ENCODE results near the gene PLEKHM1.

Gene PLEKHM1

DNA sequence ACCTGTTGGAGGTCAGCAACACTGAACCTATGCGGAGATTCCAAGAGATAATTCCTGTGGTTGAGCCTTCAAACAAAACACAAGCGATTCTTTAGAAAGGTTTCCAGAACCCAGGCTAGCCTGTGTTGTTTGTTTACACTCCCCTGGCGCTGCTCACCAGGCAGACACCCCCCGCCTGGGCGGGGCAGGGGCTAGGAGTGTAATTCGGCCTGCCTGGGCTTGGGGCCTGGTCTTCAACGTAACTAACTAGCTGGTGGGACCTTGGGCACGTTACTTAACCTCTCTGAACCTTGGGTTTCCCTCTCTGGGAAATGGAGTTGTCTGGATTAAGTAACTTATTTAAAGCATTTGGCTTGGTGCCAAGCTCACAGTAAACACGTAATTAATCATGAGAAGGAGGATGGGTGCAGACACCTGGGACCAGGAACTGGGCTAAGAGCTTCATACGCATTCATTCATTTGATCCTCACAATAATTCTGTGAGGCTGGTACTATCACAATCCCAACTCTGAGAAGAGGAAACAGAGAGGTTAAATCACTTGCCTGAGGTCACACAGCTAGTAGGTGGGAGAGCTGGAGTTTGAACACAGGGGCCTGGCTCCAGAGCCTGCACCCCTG, 50.3 kb downstream of the PLEKHM1 start:
- DNase-seq: no peak

DNA sequence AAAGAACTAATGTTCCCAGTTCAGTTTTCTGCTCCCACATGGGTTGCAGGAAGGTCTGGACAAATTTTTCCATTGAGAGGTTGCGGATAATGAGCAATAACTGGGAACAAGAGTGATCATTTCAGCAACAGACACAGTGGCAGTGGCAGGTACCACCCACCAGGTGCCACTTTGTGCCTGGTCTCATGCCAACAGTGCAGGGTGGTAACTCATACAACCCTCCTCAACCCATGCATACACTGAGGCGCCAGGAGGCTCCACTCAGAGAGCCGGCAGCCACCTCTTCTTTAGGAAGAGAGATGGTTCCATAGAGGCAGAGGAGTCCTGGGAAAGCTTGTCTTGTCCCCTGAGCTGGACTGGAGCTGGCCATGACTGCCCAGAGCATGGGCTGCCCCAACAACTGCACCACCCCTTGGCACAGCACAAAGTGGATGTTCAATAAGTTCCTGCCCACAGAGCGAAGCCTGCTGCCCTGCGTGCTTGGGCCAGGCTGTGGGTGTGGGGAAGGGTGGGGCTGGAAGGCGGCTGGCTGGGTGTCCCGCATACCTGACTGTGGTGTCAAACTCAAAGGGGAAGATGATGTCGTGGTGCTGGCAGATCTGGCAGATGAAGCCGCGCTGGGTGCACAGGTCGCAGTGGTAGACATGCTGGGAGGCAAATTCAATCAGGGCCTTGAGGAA, 51.5 kb downstream of the PLEKHM1 start:
- DNase-seq: peak in 1 of 2 donors; percentile 10

DNA sequence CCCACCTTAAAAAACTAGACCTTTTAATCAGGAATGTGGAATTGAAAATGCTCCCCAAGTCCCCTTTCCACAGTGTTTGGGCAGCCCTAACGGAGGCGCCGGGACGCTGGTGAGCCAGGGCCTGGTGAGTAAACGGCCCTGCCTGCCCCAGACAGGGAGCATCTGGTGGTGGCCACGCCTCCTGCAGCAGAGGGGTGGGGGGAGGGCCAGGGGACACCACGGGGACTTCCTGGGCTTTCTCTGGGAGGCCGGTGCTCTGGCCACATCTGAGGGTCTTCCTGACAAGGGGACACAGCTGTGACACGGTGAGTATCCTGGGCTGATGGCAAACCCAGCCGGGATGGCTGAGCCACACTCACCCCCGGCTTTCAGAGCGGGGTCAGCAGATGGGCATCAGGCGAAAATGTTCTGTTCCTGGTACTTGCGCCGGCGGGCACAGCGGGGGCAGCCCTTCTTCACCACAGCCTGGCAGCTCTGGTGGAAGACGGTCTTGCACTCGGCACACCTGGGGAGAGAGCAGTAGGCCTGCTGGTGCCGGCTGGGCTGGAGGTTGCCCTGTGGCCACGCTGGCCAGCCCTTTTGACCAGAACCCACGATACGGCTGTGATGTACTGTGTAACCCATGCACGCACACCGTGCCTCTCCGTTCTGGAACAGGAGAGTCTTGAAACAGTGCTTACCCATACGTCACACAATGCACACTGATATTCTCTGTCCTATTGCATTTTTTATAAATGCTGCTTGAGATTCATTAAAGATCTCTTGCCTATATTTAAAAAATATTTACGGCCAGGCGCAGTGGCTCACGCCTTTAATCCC, 52.8 kb downstream of the PLEKHM1 start:
- DNase-seq: no peak

DNA sequence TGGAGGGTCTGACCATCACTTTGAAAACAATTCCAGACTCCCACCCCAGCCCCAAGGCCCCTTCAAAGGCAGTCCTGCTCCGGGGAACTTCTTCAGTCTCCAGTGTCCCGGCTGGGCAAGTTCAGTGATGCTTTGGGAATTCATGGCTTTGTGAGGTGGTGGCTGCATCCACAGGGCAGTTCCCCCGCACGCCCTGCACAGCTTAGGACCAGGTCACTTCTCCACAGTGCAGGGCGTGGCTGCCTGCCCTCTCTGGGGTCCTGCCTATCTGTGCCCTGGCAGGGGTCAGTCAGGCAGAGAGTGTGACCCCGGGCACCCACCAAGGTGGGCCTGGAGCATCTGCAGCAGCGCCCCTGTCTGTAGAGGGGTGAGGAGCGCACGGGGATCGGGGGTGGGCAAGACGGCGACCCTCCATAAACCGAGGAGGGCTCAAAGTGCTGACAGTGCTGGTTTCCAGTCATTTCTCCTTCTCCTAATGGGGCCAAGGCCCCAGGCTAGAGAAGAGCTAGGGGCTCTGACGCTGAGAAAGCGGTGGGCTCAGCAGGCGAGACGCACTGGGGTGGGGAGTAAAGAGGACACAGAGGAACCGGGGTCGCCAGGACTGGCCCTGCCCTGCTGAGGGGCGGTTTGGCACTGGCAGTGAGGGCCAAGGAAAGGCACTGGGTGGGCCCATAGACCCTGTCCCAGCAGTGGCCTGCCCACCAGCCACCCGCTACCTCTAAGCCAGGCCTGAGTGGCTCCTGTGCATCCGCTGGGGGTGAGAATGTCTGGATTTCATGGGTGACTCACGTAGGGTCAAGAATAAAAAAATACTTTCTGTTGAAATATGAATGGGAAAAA, 53.7 kb downstream of the PLEKHM1 start:
- no peak for DNase-seq

DNA sequence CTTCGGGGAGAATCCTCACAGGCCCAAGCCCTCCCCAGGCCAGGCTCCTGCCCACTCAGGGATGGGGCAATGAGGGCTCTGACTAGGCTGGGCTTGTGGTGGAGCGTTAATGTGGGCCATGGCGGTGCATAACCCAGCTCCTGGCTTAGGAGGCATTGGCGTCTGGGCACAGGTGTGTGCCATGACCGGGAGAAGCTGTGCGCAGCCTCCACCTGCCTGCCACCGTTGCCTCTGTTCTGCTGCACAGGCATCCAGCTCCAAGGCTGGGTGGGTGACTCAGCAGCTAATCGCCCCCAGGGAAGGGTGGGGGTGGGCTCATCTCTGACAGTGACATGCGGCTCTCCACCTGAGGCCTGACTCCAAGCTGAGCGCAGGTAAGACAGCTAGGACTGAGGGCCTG, 54.4 kb downstream of the PLEKHM1 start:
- no peak for DNase-seq

DNA sequence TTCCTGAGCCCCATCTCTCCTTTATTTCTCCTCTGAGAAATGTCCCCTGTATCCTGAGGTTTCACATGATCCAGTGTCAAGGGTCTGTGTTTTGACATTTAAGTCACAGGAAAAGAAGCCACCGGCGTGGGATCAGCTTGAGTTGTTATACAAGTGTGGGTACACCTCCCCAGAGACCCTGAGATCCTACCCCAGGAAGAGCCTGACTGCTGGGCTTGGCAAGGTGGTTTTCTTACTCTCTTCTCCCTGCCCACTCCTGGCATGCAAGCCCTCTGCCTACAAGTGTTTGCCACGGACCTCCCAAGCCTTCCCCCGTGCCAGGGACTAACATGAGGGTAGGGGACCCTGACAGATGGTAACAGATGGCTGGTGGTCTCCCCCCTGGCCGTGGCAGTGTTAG, 55.0 kb downstream of the PLEKHM1 start:
- no peak for DNase-seq

DNA sequence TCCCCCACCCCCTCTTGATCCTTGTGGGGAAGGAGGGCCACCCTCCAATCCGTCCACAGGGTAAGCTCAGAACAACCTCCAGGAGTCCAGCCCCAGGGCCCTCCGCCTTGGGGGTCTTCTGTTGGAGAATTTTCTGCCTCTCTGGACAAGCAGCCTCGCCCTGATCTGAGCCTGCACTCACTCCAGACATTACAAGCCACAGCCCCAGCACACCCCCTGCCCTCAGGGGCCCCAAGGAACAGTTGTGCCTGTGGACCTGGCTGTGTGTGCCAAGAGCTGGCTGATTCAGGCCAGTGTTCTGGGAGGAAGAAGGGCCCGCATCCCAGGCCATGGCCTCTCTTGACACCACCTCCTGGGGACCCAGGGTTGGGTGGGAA, 57.4 kb downstream of the PLEKHM1 start:
- DNase-seq: no peak

DNA sequence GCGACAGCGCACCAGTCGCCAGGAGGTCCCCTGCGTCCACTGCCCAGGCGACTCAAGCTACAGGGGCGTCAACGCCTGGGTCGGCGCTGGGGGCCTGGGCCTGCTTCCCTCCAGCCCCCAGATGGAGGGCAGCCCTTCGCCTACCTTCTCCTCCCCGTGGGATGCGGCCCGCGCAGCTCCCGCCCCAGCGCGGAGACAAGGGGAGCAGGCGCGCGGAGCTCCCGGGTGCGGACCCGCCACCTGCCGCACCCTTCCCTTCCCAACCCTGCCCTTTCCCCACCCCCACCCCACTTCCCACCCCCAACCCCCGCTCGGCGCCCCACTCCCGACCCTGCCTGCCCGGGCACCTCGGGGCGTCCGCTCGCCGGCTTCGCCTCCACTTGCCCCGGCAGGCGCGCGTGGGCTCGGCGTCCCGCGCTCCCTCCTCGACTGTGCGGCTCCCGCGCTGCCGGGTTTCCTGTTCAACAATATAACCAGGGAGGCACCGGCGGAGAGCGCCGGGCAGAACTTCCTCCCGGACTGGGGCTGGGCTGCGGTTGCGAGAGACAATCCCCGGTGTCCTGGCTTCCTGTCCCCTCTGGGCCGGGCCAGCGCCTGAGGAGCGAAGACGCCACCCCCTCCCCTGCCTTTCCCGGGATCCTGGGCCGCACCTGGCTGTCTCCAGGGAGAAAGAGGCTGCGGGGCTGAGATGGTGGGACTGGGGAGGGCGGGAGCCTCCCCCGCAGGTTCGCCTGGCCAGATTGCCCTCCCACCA, 57.9 kb downstream of the PLEKHM1 start, which contains the start of gene ARHGAP27:
Gene ARHGAP27, minus strand, starts transcription at position 466 of the 754 bp plus-strand sequence. CDS start 2,591 bp downstream, outside the sequence.
- DNase-seq: peak in 1 of 2 donors; percentile 43

DNA sequence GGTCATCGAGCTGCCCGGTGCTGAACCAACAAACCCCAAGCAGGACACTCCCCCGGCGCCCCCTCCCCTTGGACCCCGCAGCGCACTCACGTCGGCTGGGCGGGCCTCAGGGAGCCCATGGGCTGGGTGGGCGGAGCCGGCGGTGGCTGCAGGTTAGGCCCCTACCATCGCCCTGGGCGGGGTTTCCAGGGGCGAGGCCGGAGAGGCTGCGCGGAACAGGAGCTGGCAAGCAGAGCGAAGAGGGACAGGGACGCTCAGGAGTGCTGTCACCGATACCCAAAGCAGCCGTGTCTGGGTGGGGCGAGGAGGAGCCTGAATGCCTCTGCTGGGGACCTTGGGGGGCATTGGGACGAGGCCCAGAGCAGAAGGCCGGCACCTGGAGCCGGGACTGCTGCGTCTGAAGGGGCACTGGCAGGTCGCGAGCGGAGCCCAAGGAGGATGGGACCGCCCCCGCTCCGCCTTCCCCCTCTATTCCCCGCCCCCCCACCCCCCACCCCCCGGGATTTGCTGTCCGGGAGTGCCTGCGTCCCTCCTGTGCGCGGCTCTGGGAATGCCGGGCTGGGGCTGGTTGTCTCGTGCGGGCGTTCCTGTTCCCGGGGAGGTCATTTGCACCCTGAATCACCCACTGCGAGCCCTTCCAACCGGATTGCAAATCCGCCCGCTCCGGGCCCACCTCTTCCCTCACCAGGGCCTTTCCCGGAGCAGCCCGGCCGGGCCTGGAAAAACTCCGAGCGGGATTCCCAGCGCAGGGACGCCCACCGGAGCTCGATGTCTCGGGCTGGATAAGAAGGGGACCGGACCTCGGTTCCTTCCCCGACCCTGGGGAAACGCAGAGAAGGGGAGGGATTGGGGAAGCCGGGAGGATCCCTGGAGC, 58.8 kb downstream of the PLEKHM1 start:
- DNase-seq: peak; percentile 70 to 76

DNA sequence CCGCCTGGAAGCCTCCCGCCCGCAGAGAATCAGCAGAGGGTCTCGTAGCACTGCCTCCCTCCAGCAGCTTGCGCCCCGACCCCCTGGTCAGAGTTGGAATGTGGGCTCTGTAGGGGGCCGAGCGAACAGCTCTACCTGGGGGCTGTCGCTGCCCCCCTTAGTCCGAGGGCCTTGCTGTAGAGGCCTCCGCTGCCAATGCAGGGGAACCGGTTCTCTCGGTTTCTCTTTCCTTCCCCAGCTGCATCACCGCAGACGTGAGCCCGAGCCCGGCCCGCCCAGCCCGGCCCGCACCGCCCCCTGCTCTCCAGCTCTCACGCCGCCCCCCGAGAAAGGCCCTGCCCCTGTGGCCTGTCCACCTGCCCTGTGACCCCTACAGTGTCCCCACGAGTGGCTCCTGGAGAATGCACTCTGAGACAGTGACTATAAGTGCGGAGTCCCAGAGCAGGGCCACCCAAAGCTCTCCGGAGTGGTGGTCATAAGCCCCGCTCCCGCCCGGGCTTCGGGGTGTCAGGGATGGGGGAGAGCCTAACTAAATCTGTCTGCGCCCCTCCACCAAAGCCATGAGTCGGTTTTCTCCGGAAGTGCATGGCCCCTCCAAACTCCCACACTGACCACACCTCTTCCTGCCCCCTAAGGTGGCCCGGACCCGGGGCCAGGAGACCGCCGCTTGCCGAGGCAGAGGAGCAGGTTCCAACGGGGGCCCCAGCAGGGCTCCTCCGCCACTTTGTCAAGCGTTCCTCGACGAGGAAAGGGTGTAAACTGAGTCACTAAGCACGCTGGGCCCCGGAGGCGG, 59.6 kb downstream of the PLEKHM1 start:
- DNase-seq: peak in 1 of 2 donors; percentile 37

DNA sequence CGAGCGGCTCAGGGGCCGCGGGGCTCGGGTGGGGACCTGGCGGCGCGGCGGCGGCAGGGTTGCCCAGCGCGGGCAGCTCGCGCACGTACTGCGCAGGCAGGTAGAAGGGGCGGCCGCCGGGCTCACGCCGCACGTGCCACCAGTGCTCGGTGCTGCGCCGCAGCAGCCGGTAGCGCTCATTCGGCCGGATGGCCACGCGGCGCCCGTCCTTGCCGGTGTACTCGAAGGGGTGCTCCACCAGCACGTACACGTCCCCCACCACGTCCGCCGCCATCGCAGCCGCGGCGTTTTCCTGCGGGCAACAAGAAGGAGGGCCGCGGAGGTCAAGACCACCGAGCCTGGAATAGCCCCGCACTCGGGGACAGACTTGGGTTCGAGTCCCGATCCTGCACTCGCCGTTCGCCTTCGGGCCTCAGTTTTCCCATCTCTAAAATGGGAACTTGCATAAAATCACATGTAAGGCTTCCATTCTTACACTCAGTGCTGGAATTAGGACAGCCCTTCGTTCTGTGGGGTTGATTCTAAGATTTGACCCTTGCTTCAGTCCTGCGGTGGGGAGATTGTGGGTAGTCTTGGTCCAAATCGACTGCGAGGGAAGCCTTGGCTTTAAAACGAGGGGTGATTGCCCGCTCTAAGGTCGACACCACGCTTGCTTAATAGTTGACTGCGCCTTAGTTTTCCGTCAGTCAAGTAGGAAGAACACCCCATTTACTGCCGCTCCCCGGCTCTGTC, 60.3 kb downstream of the PLEKHM1 start:
- no peak for DNase-seq

DNA sequence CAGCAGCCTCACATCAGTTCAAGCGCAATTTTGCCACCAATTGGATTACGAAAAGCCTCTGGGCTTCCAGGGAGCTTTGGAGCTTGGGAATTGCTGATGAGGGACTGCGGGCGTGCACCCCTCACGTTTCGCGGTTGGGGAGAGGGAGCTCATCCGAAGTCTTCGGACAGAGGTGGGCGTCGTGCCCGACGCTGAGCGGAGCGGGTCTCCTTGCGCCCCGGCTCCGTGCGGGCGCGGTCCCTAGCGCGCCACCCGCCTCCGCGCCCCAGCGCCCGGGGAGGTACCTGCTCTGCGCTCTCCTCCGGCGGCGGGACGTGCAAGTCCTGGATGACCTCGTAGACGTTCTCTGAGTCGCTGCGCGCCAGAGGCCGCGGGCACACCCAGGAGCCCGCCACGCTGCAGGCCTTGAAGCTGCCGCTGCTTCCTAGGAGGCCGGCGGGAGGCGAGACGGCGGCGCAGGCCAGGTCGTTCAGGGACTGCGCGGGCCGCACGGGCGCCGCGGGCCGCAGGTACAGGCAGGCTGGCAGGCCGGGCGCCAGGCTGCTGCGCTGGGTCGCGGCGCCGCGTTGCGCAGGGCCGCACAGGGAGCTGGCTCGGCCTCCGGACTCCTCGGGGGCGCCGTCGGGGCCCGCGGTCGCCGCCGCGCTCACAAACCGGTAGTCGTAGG, 61.0 kb downstream of the PLEKHM1 start:
- DNase-seq: no peak

DNA sequence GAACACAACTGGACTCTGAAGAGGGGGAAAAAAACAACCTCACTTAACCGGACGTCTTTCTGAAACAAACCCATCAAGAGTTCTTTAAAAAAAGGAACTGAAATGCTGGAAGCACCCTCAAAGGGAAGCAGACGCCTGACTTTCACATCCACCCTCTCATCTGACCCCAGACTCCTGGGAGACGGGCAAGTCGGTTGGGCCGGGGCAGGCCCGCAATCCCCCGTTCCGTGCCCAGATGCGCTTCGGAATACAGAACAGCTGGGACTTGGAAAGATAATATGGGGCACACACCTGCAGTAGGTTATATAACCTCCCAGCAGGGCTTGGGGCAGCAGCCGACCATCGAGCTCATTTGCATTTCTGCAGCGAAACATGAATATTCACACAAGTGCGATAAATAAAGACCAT, 61.6 kb downstream of the PLEKHM1 start:
- DNase-seq: peak in 1 of 2 donors; percentile 38

DNA sequence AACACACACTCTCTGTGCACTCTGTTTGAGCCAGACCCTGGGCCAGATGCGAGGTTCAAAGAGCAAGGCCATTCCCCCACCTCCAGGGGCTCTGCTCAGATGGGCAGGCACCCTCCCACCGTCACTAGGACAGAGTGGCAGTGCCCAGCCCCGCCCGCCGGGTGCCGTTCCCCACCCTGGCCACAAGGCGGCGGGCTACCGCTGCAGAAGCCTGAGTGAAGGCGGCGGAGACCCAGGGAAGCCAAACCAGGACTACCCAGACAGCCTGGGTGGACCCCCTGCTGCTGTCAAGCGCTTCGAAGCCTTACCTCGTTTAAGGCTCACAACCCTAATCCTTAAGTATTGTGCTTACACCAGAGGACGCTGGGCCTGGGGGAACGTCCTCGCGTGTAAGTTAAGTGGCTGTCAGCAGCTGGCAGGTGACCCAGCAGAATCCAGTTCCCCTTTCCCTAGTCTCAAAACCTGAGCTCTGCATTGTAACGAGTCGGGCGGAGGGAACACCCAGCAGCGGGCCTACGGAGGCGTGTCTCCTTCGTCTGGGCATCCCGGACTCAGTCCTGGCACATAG, 62.4 kb downstream of the PLEKHM1 start:
- peak; percentile 78 to 81 for DNase-seq

DNA sequence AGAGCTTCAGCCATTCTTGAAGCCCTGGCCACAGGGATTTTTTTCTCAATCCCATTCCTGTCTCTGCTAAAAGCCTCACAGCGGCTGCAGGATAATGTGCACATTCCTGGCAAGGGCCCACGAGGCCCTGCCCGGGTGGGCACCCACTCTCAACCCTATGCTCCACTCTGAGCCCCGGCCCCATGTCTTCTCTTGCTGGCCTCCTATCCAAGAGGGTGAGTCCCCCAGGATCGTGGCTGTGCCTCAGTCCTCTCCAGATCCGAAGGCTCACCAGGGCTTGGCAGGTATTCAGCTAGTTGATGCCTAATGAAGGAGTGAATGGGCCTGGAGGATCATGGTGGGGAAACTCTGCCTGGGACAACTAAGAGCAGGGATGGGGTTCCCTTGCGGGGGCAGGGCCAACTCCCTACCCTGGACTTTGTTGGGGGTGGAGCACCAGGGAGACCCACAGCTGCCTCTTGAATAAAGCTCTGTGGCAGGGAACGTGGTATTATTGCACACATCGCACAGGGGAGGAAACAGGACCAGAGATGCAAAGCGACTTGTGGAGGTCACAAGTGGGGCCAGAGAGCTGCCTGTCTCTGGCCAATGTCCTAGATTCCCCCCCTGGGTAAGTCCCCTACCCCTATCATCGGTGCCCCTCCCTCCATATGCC, 63.2 kb downstream of the PLEKHM1 start:
- no peak for DNase-seq

DNA sequence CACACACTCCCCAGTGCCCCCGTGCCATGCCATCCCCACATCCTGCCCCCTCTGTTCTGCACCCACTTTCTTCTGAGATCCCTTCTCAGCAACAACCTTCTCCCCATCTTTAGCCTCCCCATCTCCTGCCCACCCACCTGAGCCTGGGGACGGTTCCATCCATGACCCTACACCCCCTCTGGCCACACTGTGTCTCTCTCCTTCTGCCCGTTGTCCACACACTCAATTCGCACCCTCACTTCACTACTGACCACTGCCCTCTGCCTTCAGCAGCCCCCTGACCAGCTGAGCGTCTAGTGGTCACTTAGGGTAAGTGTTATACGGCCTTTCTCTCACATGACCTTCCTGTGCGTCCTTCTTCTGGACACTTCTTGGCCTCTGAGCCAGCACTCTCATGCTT, 64.0 kb downstream of the PLEKHM1 start:
- no peak for DNase-seq

DNA sequence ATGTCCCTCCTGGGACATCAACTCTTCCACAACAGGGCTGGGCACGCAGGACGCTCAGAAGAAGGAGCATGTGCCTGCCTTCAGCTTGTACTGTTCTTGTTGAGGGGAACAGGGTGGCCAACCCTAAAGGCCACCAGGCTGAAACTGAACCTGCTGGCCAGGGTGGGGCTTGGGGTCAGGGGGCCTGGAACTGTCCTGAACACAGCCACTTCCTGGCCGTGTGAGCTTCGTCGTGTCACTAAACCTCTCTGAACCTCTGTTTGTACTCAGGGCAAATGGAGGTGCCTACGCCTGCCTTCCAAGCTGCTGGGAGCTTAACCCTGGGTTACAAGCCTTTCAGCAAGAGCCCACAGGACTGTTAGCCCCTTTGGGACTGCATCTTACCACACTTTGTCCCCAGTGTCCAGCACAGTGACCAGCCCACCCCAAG, 64.5 kb downstream of the PLEKHM1 start:
- DNase-seq: no peak

Data from CD4-positive, alpha-beta T cell treated with Interleukin-4 for 1 hour (primary cell).